Fibroblast of skin of left quadriceps (primary cell): ENCODE results near the gene FAM83B.
"Not testable (repeated sequence)": the region's sequence is repeated elsewhere in the genome, so short reads cannot be mapped to it uniquely, and the experiment has no call there.

Source experiments
- DNase-seq, 2 experiments: peaks; one replicate each; pipeline ENCODE4 v3.0.0-alpha.2; 2013; ENCODE audit warnings: low read depth in 2 of 2

FAM83B gene

GRCh38 chr6:54898767-54899166 lies 52.2 kb downstream of the FAM83B start:
- no peak for DNase-seq

GRCh38 chr6:54899442-54899841 lies 52.9 kb downstream of the FAM83B start:
- DNase-seq, result no peak

- DNase-seq, result no peak
Measured at GRCh38 chr6:54899986-54900385, 53.4 kb downstream of the FAM83B start.

GRCh38 chr6:54900666-54901065 lies 54.1 kb downstream of the FAM83B start:
- no peak for DNase-seq

GRCh38 chr6:54903884-54904283 lies 57.3 kb downstream of the FAM83B start:
- no peak for DNase-seq

GRCh38 chr6:54907355-54907754 lies 60.8 kb downstream of the FAM83B start:
- no peak for DNase-seq

- DNase-seq, result no peak
Measured at GRCh38 chr6:54909184-54909583, 62.6 kb downstream of the FAM83B start.

- peak in 1 of 2 experiments; percentile 8 for DNase-seq
Measured at GRCh38 chr6:54910431-54910884, 63.9 kb downstream of the FAM83B start.

- peak in 1 of 2 experiments; percentile 12 for DNase-seq
Measured at GRCh38 chr6:54910921-54911320, 64.3 kb downstream of the FAM83B start.

GRCh38 chr6:54913211-54913610 lies 66.6 kb downstream of the FAM83B start:
- no peak for DNase-seq

- DNase-seq, result peak in 1 of 2 experiments; percentile 21
Measured at GRCh38 chr6:54916858-54917257, 70.3 kb downstream of the FAM83B start.

GRCh38 chr6:54920628-54921027 lies 74.1 kb downstream of the FAM83B start:
- no peak for DNase-seq

- DNase-seq, result no peak
Measured at GRCh38 chr6:54921891-54922290, 75.3 kb downstream of the FAM83B start.

GRCh38 chr6:54929245-54929909 lies 82.8 kb downstream of the FAM83B start:
- no peak for DNase-seq

- no peak for DNase-seq
Measured at GRCh38 chr6:54932622-54933021, 86.1 kb downstream of the FAM83B start.

- peak; percentile 20 for DNase-seq
Measured at GRCh38 chr6:54935739-54936138, 89.2 kb downstream of the FAM83B start.

GRCh38 chr6:54937371-54937770 lies 90.8 kb downstream of the FAM83B start:
- DNase-seq, result no peak

GRCh38 chr6:54957698-54958097 lies 111.1 kb downstream of the FAM83B start:
- no peak for DNase-seq

GRCh38 chr6:54958446-54958845 lies 111.9 kb downstream of the FAM83B start:
- no peak for DNase-seq

GRCh38 chr6:54959820-54960219 lies 113.2 kb downstream of the FAM83B start:
- no peak for DNase-seq

- DNase-seq, result not testable (repeated sequence)
Measured at GRCh38 chr6:54961372-54961771, 114.8 kb downstream of the FAM83B start.

- DNase-seq, result no peak
Measured at GRCh38 chr6:54970337-54970736, 123.8 kb downstream of the FAM83B start.

- no peak for DNase-seq
Measured at GRCh38 chr6:54971825-54972224, 125.3 kb downstream of the FAM83B start.

GRCh38 chr6:54979161-54979560 lies 132.6 kb downstream of the FAM83B start:
- DNase-seq, result not testable (repeated sequence)
